Upper lobe of right lung (tissue), 1 donor: ENCODE data around the gene S100A14. TPM values are rescaled to one million over a fixed set of nuclear protein-coding genes. Genes with fewer than 3 reads are reported as not detected.
A peak's percentile ranks its signal among the peaks of the same experiment; 100 is the strongest.

Experiments used
- ATAC-seq: fragments of 200-7000 bp; cut with Tn5 transposase; one replicate; pipeline ENCODE4 v1.9.1; 2020; ENCODE audit warnings: mild to moderate bottlenecking, moderate library complexity
- DNase-seq: peaks from one replicate; pipeline ENCODE4 v3.0.0-alpha.2; 2020
- H3K27ac ChIP-seq: fragments of 200-600 bp; one replicate; pipeline ENCODE4 v1.8.0; 2022
- H3K27me3 ChIP-seq: fragments of 200-600 bp; one replicate; pipeline ENCODE4 v1.8.0; 2022; ENCODE audit warnings: mild to moderate bottlenecking
- H3K36me3 ChIP-seq: fragments of 200-600 bp; one replicate; pipeline ENCODE4 v1.8.0; 2022
- H3K4me1 ChIP-seq: fragments of 200-600 bp; one replicate; pipeline ENCODE4 v1.8.0; 2022
- H3K4me3 ChIP-seq: fragments of 200-600 bp; one replicate; pipeline ENCODE4 v1.8.0; 2022; ENCODE audit warnings: mild to moderate bottlenecking
- H3K9me3 ChIP-seq: fragments of 200-600 bp; one replicate; pipeline ENCODE4 v1.8.0; 2022
- CTCF ChIP-seq: fragments of 200-600 bp; IDR thresholded peaks from one replicate; pipeline ENCODE4 v1.8.0; 2022; ENCODE audit warnings: antibody characterized with exemption
- intact Hi-C: fragments of 100-400 bp; cut with DNase I; formaldehyde crosslinking; loops from one replicate; pipeline ENCODE4 v1.11.0; 2022
- total RNA-seq: library from RNA; stranded (reverse); fragmentation: NEBNext Ultra II Directional; extraction: Animal tissue kit (Norgen Biotek cat#: 25700); gene quantifications from one replicate; pipeline ENCODE4 v1.2.1, GENCODE V29; 2021
- donor health status: DM: no; HTN: yes; CAD: no; lungs with severe emphysema.

S100A14 gene
- total RNA-seq, 1 donor from 2014 or later, result 112 TPM

- no peaks in the 10 kb centered on the region for H3K9me3 ChIP-seq
- DNase-seq (peak; percentile 28), ATAC-seq (no peak)
- peak overlapping the region; percentile 87 for H3K4me3 ChIP-seq
- H3K4me1 ChIP-seq, result peaks cover 8% of the 10 kb centered on the region
- peak overlapping the region; percentile 94 for H3K27ac ChIP-seq
- intact Hi-C loops, result no loop called here
- H3K36me3 ChIP-seq, result peaks cover 38% of the 10 kb centered on the region
- H3K27me3 ChIP-seq, result no peaks in the 10 kb centered on the region
- TF ChIP-seq CTCF, result no peak
Measured at GRCh38 chr1:153659175-153659534, 43.0 kb upstream of the S100A14 start.

GRCh38 chr1:153658400-153659174 is 42.5 kb upstream of the S100A14 start, which contains the start of gene SNAPIN:
SNAPIN (plus strand) TSS chr1:153658703; CDS start chr1:153658744, 41 bp downstream.
- DNase-seq, result peak; percentile 97
- no peaks in the 10 kb centered on the region for H3K27me3 ChIP-seq
- peaks cover 33% of the 10 kb centered on the region for H3K36me3 ChIP-seq
- peak; percentile 25 for TF ChIP-seq CTCF
- ATAC-seq, result peak; percentile 98
- no peaks in the 10 kb centered on the region for H3K9me3 ChIP-seq
- peak within 1 kb of the TSS; percentile 94 for H3K27ac ChIP-seq
- H3K4me3 ChIP-seq, result peak within 1 kb of the TSS; percentile 87
- peaks cover 8% of the 10 kb centered on the region for H3K4me1 ChIP-seq
- intact Hi-C loops, result no loop called here

DNA sequence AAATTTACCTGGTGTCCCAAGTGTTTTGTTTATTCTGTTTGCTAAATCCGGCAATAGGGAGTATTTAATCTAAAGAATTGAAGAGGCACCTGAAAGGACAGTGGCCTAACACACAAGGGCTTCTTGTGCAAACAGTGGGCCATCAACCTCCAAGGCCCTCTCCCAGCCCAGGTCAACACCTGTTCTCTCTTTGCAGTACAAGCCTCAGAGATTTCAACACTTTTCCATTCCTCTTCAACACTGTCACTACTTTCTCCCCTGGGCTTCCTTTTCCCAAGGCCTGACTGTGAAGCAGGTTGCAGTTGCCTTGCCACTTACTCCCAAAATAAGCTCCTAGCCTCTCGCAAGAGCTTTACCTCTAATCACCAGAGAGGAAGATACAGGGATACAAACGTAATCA is 39.2 kb upstream of the S100A14 start:
- H3K27me3 ChIP-seq, result no peaks in the 10 kb centered on the region
- intact Hi-C loops, result no loop called here
- H3K27ac ChIP-seq, result peak overlapping the region; percentile 30
- no peaks in the 10 kb centered on the region for H3K9me3 ChIP-seq
- no peak for TF ChIP-seq CTCF
- no peak for DNase-seq
- no peak overlapping the region for H3K4me3 ChIP-seq
- H3K36me3 ChIP-seq, result peaks cover under 1% of the 10 kb centered on the region
- peak; percentile 5 for ATAC-seq
- H3K4me1 ChIP-seq, result peaks cover 19% of the 10 kb centered on the region

GRCh38 chr1:153652805-153653500 is 36.8 kb upstream of the S100A14 start:
- DNase-seq (no peak), ATAC-seq (peak; percentile 80)
- peak overlapping the region; percentile 51 for H3K27ac ChIP-seq

DNA sequence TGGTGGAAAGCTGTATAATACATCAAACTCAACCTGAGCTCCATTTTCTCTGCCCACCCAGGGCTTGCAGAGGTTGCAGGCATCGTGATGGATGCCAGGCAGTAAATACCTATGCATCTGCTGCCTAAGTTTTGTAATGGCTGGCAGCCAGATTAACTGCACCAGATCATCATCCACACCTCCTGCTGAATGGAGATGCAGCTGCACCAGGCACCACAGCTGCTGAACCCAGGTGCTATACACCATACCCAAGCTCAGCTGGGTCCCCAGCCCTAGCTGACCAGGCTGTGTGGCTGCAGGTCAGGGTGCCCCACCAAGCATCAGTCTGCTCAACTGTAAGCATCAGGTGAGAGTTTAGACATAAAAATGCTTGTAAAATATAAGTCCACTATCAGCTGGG is 35.6 kb upstream of the S100A14 start:
- ATAC-seq, result no peak
- Histone ChIP-seq H3K9me3 (no peaks in the 10 kb centered on the region), H3K36me3 (peaks cover 6% of the 10 kb centered on the region), H3K4me1 (peaks cover 17% of the 10 kb centered on the region), H3K27me3 (no peaks in the 10 kb centered on the region), H3K27ac (no peak overlapping the region), H3K4me3 (no peak overlapping the region)
- TF ChIP-seq CTCF, result no peak
- intact Hi-C loops, result no loop called here
- DNase-seq, result no peak

More at GRCh38 chr1:153652805-153653500, 36.8 kb upstream of the S100A14 start:
- no peaks in the 10 kb centered on the region for H3K36me3 ChIP-seq
- H3K4me1 ChIP-seq, result peaks cover 12% of the 10 kb centered on the region
- no peak for TF ChIP-seq CTCF
- H3K9me3 ChIP-seq, result no peaks in the 10 kb centered on the region
- intact Hi-C loops, result no loop called here
- H3K27me3 ChIP-seq, result no peaks in the 10 kb centered on the region
- H3K4me3 ChIP-seq, result no peak overlapping the region
